Peyer's patch (tissue), 4 donors: ENCODE results near the gene GRM3. TPM values are rescaled to one million over a fixed set of nuclear protein-coding genes. Genes with fewer than 3 reads are reported as not detected.

ENCODE experiments used
- DNase-seq, 3 donors: peaks; one replicate each; pipeline ENCODE4 v3.0.0-alpha.2; 2017 to 2019
- H3K27ac ChIP-seq, 4 donors: fragments of 200-600 bp; sonication (generic); one replicate each; pipeline ENCODE4 v1.5.1; 2016 to 2019
- H3K27me3 ChIP-seq, 2 donors: fragments of 200-600 bp; sonication (generic); one replicate each; pipeline ENCODE4 v1.5.1; 2019
- H3K36me3 ChIP-seq, 3 donors: fragments of 200-600 bp; sonication (generic); one replicate each; pipeline ENCODE4 v1.5.1; 2016 to 2019
- H3K4me1 ChIP-seq, 4 donors: fragments of 200-600 bp; sonication (generic); one replicate each; pipeline ENCODE4 v1.5.1; 2016 to 2019
- H3K4me3 ChIP-seq, 4 donors: fragments of 200-600 bp; sonication (generic); 1 replicate in 3 of 4; 2 replicates in 1 of 4; pipeline ENCODE4 v1.5.1; 2016 to 2019; ENCODE audit warnings: mild to moderate bottlenecking in 1 of 4
- H3K9me3 ChIP-seq, 4 donors: fragments of 200-600 bp; sonication (generic); one replicate each; pipeline ENCODE4 v1.5.1; 2016 to 2019; ENCODE audit warnings: mild to moderate bottlenecking in 1 of 4
- CTCF ChIP-seq, 6 experiments: fragments of 450-650 bp in 4 of 6; fragments of 200-600 bp in 2 of 6; sonication (generic) in 1 of 6; IDR thresholded peaks; one replicate each; pipeline ENCODE4 v1.5.1; 2017 to 2019; ENCODE audit warnings: antibody characterized with exemption in 6 of 6, mild to moderate bottlenecking in 3 of 6, moderate library complexity in 1 of 6
- POLR2A ChIP-seq, 2 donors: fragments of 450-650 bp; IDR thresholded peaks; one replicate each; pipeline ENCODE4 v1.5.1; 2017; ENCODE audit warnings: antibody characterized with exemption in 2 of 2, mild to moderate bottlenecking in 2 of 2, moderate library complexity in 2 of 2
- total RNA-seq, 4 donors: library from RNA; depleted of rRNA; stranded (reverse); fragments of >200 nt; gene quantifications; one replicate each; pipeline ENCODE4 v1.1.0, GENCODE V29; 2016

GRM3 gene
- total RNA-seq, 4 donors from 2014 or later, result not detected

GRCh38 chr7:86775203-86775602 is 131.5 kb downstream of the GRM3 start:
- Histone ChIP-seq H3K27ac (no peak overlapping the region), H3K4me1 (no peaks in the 10 kb centered on the region)
- TF ChIP-seq POLR2A (IDR thresholded peaks at IDR 0.05) (no peak), CTCF (IDR thresholded peaks at IDR 0.05) (no peak)

GRCh38 chr7:86776136-86776535 is 132.4 kb downstream of the GRM3 start:
- no peaks in the 10 kb centered on the region for H3K4me1 ChIP-seq
- H3K4me3 ChIP-seq, result no peak overlapping the region
- no peak for TF ChIP-seq POLR2A (IDR thresholded peaks at IDR 0.05)
- no peak for TF ChIP-seq CTCF (IDR thresholded peaks at IDR 0.05)
- no peaks in the 10 kb centered on the region for H3K36me3 ChIP-seq
- H3K9me3 ChIP-seq, result no peaks in the 10 kb centered on the region
- H3K27me3 ChIP-seq, result no peaks in the 10 kb centered on the region
- DNase-seq, result no peak
- no peak overlapping the region for H3K27ac ChIP-seq

More at GRCh38 chr7:86775203-86775602, 131.5 kb downstream of the GRM3 start:
- no peak for DNase-seq
- Histone ChIP-seq H3K9me3 (no peaks in the 10 kb centered on the region), H3K4me3 (no peak overlapping the region), H3K36me3 (no peaks in the 10 kb centered on the region), H3K27me3 (no peaks in the 10 kb centered on the region)

- Histone ChIP-seq H3K27ac (no peak overlapping the region), H3K4me1 (no peaks in the 10 kb centered on the region), H3K9me3 (no peaks in the 10 kb centered on the region), H3K36me3 (no peaks in the 10 kb centered on the region), H3K4me3 (no peak overlapping the region), H3K27me3 (no peaks in the 10 kb centered on the region)
- DNase-seq, result no peak
- TF ChIP-seq POLR2A (IDR thresholded peaks at IDR 0.05) (no peak), CTCF (IDR thresholded peaks at IDR 0.05) (no peak)
Observed at GRCh38 chr7:86778271-86778670, 134.6 kb downstream of the GRM3 start.

GRCh38 chr7:86784765-86785164 is 141.1 kb downstream of the GRM3 start:
- Histone ChIP-seq H3K27ac (no peak overlapping the region), H3K9me3 (no peaks in the 10 kb centered on the region), H3K27me3 (no peaks in the 10 kb centered on the region), H3K4me1 (no peaks in the 10 kb centered on the region), H3K36me3 (no peaks in the 10 kb centered on the region), H3K4me3 (no peak overlapping the region)
- no peak for DNase-seq
- TF ChIP-seq POLR2A (IDR thresholded peaks at IDR 0.05), result no peak
- TF ChIP-seq CTCF (IDR thresholded peaks at IDR 0.05), result no peak

GRCh38 chr7:86785641-86786040 is 141.9 kb downstream of the GRM3 start:
- no peaks in the 10 kb centered on the region for H3K36me3 ChIP-seq
- no peak overlapping the region for H3K4me3 ChIP-seq
- no peaks in the 10 kb centered on the region for H3K9me3 ChIP-seq
- no peak for DNase-seq
- H3K27me3 ChIP-seq, result no peaks in the 10 kb centered on the region
- no peak overlapping the region for H3K27ac ChIP-seq
- H3K4me1 ChIP-seq, result no peaks in the 10 kb centered on the region
- no peak for TF ChIP-seq POLR2A (IDR thresholded peaks at IDR 0.05)
- TF ChIP-seq CTCF (IDR thresholded peaks at IDR 0.05), result no peak

- no peak for DNase-seq
- H3K27ac ChIP-seq, result no peak overlapping the region
- TF ChIP-seq CTCF (IDR thresholded peaks at IDR 0.05) (no peak), POLR2A (IDR thresholded peaks at IDR 0.05) (no peak)
- no peaks in the 10 kb centered on the region for H3K27me3 ChIP-seq
- H3K4me3 ChIP-seq, result no peak overlapping the region
- no peaks in the 10 kb centered on the region for H3K4me1 ChIP-seq
- H3K36me3 ChIP-seq, result no peaks in the 10 kb centered on the region
- no peaks in the 10 kb centered on the region for H3K9me3 ChIP-seq
Observed at GRCh38 chr7:86786376-86786775, 142.7 kb downstream of the GRM3 start.
